Calu3 (cell line): ENCODE results near the gene TFAP2D. TPM values are rescaled to one million over a fixed set of nuclear protein-coding genes. Genes with fewer than 3 reads are reported as not detected.
A peak's percentile ranks its signal among the peaks of the same experiment; 100 is the strongest.

ENCODE experiments used
- BruUV-seq: library from RNA; stranded (reverse); fragments of 400-500 nt; replicated peaks from 2 replicates; lab custom pipeline; 2021; lab: Mats Ljungman, UMichigan
- CTCF ChIA-PET: fragments of 300-600 bp; sonication (Branson Sonifier 250); formaldehyde crosslinking; loops from one replicate; lab custom pipeline; 2022; ENCODE audit warnings: antibody characterized with exemption; lab: Charles Lee
- DNase-seq: peaks from one replicate; pipeline ENCODE4 v3.0.0; 2022
- H3K27ac Mint-ChIP-seq: one replicate; pipeline ENCODE4 v1.8.0; 2022; ENCODE audit warnings: mixed read lengths; ENCODE audit not compliant: unreplicated experiment
- H3K27me3 Mint-ChIP-seq: one replicate; pipeline ENCODE4 v1.8.0; 2022; ENCODE audit warnings: mixed read lengths; ENCODE audit not compliant: unreplicated experiment
- H3K36me3 Mint-ChIP-seq: one replicate; pipeline ENCODE4 v1.8.0; 2022; ENCODE audit warnings: mild to moderate bottlenecking, moderate library complexity, mixed read lengths; ENCODE audit not compliant: insufficient read depth, unreplicated experiment
- H3K4me1 Mint-ChIP-seq: one replicate; pipeline ENCODE4 v1.8.0; 2022; ENCODE audit warnings: mild to moderate bottlenecking, low read depth, mixed read lengths; ENCODE audit not compliant: unreplicated experiment
- H3K4me3 Mint-ChIP-seq: one replicate; pipeline ENCODE4 v1.8.0; 2022; ENCODE audit warnings: mild to moderate bottlenecking, low read depth, moderate library complexity, mixed read lengths; ENCODE audit not compliant: unreplicated experiment
- H3K9me3 Mint-ChIP-seq: one replicate; pipeline ENCODE4 v1.8.0; 2022; ENCODE audit warnings: low read depth, mixed read lengths; ENCODE audit not compliant: unreplicated experiment
- intact Hi-C: fragments of 100-400 bp; cut with micrococcal nuclease; formaldehyde crosslinking; loops from one replicate; pipeline ENCODE4 v1.10.0; 2022; ENCODE audit not compliant: unreplicated experiment
- total RNA-seq: library from RNA; stranded (reverse); gene quantifications from 2 replicates; pipeline ENCODE4 v1.2.3, GENCODE V29; 2022
- TF ChIP-seq, protein P1 (sequence below): fragments of 200-600 bp; IDR thresholded peaks from one replicate; pipeline ENCODE4 v1.8.0; 2022; ENCODE audit warnings: antibody characterized with exemption; ENCODE audit not compliant: unreplicated experiment

The TFAP2D gene
- total RNA-seq, 1 experiment from 2014 or later, result not detected

DNA sequence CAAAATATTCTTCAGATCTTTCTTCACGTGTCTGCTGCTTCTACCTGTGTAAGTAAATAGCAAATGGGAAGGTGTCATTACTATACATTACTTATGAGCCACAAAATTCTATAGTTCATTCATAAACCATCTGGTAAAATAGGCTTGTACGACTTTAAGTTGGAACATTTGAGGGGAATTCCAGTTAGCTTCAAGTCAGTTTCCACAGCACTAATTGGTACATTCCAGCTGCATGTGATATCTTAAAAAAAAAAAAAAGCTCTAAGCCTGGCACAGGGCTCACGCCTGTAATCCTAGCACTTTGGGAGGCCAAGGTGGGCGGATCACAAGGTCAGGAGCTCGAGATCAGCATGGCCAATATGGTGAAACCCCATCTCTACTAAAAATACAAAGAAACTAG lies 82.2 kb downstream of the TFAP2D start:
- peaks cover 17% of the 10 kb centered on the region for H3K27me3 Mint-ChIP-seq
- intact Hi-C loops, result no loop called here
- no peaks in the 10 kb centered on the region for H3K4me1 Mint-ChIP-seq
- H3K4me3 Mint-ChIP-seq, result no peak overlapping the region
- CTCF ChIA-PET, result interaction anchor here (0.7 kb wide), 1 partner anchor 748 kb away, joined by 3 read pairs; no protein-coding TSS in a partner anchor
- DNase-seq, result no peak
- BruUV-seq, result no TSS peak
- no peaks in the 10 kb centered on the region for H3K9me3 Mint-ChIP-seq
- TF ChIP-seq, protein P1, sequence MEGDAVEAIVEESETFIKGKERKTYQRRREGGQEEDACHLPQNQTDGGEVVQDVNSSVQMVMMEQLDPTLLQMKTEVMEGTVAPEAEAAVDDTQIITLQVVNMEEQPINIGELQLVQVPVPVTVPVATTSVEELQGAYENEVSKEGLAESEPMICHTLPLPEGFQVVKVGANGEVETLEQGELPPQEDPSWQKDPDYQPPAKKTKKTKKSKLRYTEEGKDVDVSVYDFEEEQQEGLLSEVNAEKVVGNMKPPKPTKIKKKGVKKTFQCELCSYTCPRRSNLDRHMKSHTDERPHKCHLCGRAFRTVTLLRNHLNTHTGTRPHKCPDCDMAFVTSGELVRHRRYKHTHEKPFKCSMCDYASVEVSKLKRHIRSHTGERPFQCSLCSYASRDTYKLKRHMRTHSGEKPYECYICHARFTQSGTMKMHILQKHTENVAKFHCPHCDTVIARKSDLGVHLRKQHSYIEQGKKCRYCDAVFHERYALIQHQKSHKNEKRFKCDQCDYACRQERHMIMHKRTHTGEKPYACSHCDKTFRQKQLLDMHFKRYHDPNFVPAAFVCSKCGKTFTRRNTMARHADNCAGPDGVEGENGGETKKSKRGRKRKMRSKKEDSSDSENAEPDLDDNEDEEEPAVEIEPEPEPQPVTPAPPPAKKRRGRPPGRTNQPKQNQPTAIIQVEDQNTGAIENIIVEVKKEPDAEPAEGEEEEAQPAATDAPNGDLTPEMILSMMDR, result no peak
- no peaks in the 10 kb centered on the region for H3K36me3 Mint-ChIP-seq
- no peak overlapping the region for H3K27ac Mint-ChIP-seq

DNA sequence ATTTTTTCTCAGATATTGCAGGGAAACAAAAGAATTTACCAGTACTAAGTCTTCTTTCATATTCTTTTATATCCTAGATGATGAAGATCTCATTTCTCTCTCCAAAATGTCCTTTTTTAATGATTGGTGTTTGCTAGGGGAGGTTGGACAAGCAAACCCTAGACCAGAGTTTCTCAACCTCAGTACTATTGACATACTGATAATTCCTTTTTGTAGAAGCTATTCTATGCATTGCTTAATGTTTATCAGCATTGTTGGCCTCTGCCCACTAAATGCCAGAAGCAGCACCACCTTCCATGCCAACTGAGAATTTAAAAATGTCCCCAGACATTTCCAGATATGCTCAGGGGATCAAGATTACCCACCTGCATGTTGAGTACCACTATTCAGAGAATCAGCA lies 91.0 kb downstream of the TFAP2D start:
- peaks cover 14% of the 10 kb centered on the region for H3K27me3 Mint-ChIP-seq
- H3K9me3 Mint-ChIP-seq, result no peaks in the 10 kb centered on the region
- intact Hi-C loops, result no loop called here
- H3K36me3 Mint-ChIP-seq, result no peaks in the 10 kb centered on the region
- BruUV-seq, result no TSS peak
- H3K4me1 Mint-ChIP-seq, result no peaks in the 10 kb centered on the region
- no peak overlapping the region for H3K4me3 Mint-ChIP-seq
- H3K27ac Mint-ChIP-seq, result no peak overlapping the region
- CTCF ChIA-PET, result no interaction called here
- DNase-seq, result no peak
- TF ChIP-seq, protein P1, result no peak

DNA sequence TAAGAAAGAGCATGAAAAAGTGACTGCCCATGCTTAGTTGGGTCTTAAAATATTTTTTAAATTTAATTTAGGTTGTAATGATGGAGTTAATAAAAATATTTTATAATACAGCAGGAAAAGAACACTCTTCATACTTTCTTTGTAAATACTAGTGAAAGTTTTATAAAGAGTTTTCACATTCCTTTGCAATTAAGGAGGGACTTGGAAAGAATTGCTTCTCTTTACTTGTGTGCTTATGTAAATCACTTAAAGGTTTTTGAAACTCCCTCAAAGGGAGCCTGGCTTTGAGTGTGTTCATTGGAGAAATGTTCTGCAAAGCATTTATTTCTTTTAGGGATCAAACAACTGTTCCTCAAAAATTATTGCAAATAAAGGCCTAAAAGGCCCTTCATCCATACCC lies 93.7 kb downstream of the TFAP2D start:
- no peaks in the 10 kb centered on the region for H3K36me3 Mint-ChIP-seq
- peaks cover 14% of the 10 kb centered on the region for H3K27me3 Mint-ChIP-seq
- BruUV-seq, result no TSS peak
- no peaks in the 10 kb centered on the region for H3K4me1 Mint-ChIP-seq
- DNase-seq, result no peak
- no peak overlapping the region for H3K27ac Mint-ChIP-seq
- TF ChIP-seq, protein P1, result no peak
- no peak overlapping the region for H3K4me3 Mint-ChIP-seq
- no peaks in the 10 kb centered on the region for H3K9me3 Mint-ChIP-seq
- CTCF ChIA-PET, result no interaction called here
- intact Hi-C loops, result no loop called here

DNA sequence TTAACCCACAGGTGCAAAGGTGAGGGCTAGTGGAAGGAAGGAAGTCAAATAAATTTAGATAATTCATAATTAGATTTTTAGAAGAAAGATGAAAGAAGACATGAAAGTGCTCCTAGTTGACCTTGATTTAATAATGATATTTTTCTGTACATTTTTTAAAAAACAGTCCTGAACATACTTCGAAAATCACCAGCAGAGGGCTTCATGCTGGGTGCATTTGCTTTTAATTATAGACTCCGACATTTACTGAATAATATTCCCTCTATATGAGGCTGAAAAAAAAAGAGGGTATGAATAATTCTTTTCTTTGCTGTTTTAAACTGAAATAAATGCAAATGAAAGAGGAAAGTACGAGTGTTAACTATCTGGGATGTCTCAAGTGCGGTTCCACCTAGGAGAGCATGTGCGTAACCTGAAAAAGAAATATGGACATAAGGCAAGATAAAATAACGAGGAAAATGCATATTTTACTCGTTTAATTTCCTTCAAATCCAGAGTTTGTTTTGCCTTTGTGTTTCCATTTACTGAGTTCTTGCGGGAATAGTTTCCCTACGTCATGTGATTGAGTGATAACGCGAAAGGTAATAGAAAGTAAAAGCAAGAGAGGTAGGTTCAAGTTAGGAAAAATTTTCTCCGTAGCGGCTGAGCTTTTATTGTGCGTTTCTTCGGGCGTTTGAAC lies 102.2 kb downstream of the TFAP2D start:
- H3K36me3 Mint-ChIP-seq, result peaks cover 8% of the 10 kb centered on the region
- H3K27me3 Mint-ChIP-seq, result peaks cover 63% of the 10 kb centered on the region
- no peaks in the 10 kb centered on the region for H3K9me3 Mint-ChIP-seq
- TF ChIP-seq, protein P1, result peak; percentile 30
- H3K27ac Mint-ChIP-seq, result no peak overlapping the region
- peaks cover 12% of the 10 kb centered on the region for H3K4me1 Mint-ChIP-seq
- intact Hi-C loops, result loop anchor here (1.0 to 10.0 kb wide), 6 partner anchors 209 to 1209 kb away; no protein-coding TSS in a partner anchor
- H3K4me3 Mint-ChIP-seq, result peak overlapping the region; percentile 80
- no TSS peak for BruUV-seq
- CTCF ChIA-PET, result interaction anchor here (0.9 kb wide), 1 partner anchor 723 kb away, joined by 3 read pairs; no protein-coding TSS in a partner anchor
- DNase-seq, result no peak
